ENCODE data around the gene ZNF80.
"Not testable (repeated sequence)": the region's sequence is repeated elsewhere in the genome, so short reads cannot be mapped to it uniquely, and the experiment has no call there.

DNA sequence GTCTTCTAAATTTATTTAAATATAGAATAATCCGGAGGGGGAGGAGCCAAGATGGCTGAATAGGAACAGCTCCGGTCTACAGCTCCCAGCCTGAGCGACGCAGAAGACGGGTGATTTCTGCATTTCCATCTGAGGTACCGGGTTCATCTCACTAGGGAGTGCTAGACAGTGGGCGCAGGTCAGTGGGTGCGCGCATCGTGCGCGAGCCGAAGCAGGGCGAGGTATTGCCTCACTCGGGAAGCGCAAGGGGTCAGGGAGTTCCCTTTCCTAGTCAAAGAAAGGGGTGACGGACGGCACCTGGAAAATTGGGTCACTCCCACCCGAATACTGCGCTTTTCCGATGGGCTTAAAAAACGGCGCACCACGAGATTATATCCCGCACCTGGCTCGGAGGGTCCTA lies 39.5 kb upstream of the ZNF80 start:
- TF ChIP-seq POLR2A, CTCF, EP300 (IDR thresholded peaks at IDR 0.05): not testable (repeated sequence)
